NCI-H146 treated with DMSO at 0.1 percent for 48 hours (cell line): Measurements from ENCODE around the gene KDM4B.

Experiments
- DNase-seq: peaks from one replicate; lab custom pipeline; 2025; ENCODE audit not compliant: unreplicated experiment; lab: John Stamatoyannopoulos, UW

KDM4B gene

GRCh38 chr19:5048727-5049553, 80.0 kb downstream of the KDM4B start:
- no peak for DNase-seq

- no peak for DNase-seq
Observed at GRCh38 chr19:5049561-5049960, 80.6 kb downstream of the KDM4B start.

GRCh38 chr19:5050067-5050656, 81.2 kb downstream of the KDM4B start:
- no peak for DNase-seq

- no peak for DNase-seq
Observed at GRCh38 chr19:5050905-5051304, 82.0 kb downstream of the KDM4B start.

- no peak for DNase-seq
Observed at GRCh38 chr19:5051619-5052018, 82.7 kb downstream of the KDM4B start.

GRCh38 chr19:5052515-5052914, 83.6 kb downstream of the KDM4B start:
- DNase-seq, result no peak

- DNase-seq, result no peak
Observed at GRCh38 chr19:5052945-5053485, 84.1 kb downstream of the KDM4B start.

- DNase-seq, result no peak
Observed at GRCh38 chr19:5053661-5054060, 84.7 kb downstream of the KDM4B start.

- no peak for DNase-seq
Observed at GRCh38 chr19:5054551-5055456, 85.9 kb downstream of the KDM4B start.

GRCh38 chr19:5055457-5055776, 86.5 kb downstream of the KDM4B start:
- no peak for DNase-seq

GRCh38 chr19:5057860-5058259, 88.9 kb downstream of the KDM4B start:
- DNase-seq, result no peak

- DNase-seq, result no peak
Observed at GRCh38 chr19:5058521-5059212, 89.8 kb downstream of the KDM4B start.

GRCh38 chr19:5059213-5059574, 90.3 kb downstream of the KDM4B start:
- no peak for DNase-seq

GRCh38 chr19:5059793-5060192, 90.9 kb downstream of the KDM4B start:
- DNase-seq, result no peak

- DNase-seq, result no peak
Observed at GRCh38 chr19:5062195-5062594, 93.3 kb downstream of the KDM4B start.

GRCh38 chr19:5062799-5063198, 93.9 kb downstream of the KDM4B start:
- DNase-seq, result no peak

- no peak for DNase-seq
Observed at GRCh38 chr19:5063873-5064645, 95.1 kb downstream of the KDM4B start.

- no peak for DNase-seq
Observed at GRCh38 chr19:5064896-5065295, 96.0 kb downstream of the KDM4B start.

- no peak for DNase-seq
Observed at GRCh38 chr19:5065663-5066093, 96.8 kb downstream of the KDM4B start.

GRCh38 chr19:5066768-5067167, 97.9 kb downstream of the KDM4B start:
- DNase-seq, result no peak
